GM10266 (cell line): Measurements from ENCODE around the gene CAV3.

Source experiments
- DNase-seq: peaks from one replicate; pipeline ENCODE4 v3.0.0; 2012; ENCODE audit errors: extremely low spot score
- CTCF ChIP-seq: IDR thresholded peaks from 2 replicates; pipeline ENCODE4 v1.5.1; 2012; ENCODE audit warnings: mild to moderate bottlenecking, low read depth; ENCODE audit not compliant: control insufficient read depth, insufficient read depth; ENCODE audit errors: missing control alignments

CAV3 gene

GRCh38 chr3:8773941-8774542 is 40.4 kb downstream of the CAV3 start:
- DNase-seq: no peak
- TF ChIP-seq CTCF: no peak

DNA sequence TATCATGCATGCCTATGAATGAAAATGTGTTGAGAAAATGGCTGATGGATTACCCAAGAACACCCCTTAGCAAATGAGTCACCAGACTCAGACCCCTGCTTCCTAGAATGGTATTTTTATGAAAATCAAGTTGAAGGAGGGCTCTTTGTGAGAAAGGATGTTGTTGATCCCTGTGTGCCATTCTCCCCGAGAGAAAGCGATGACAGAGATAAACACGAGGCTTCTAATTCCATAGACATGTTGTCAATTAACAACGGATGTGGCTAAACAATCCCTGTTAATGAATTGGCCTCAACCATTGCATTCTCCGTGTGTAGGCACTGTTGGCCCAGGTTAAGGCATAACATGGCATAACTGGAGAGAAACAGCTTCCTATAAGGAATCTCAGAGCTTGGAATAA is 41.6 kb downstream of the CAV3 start:
- peak; percentile 1 for DNase-seq
- TF ChIP-seq CTCF: no peak

DNA sequence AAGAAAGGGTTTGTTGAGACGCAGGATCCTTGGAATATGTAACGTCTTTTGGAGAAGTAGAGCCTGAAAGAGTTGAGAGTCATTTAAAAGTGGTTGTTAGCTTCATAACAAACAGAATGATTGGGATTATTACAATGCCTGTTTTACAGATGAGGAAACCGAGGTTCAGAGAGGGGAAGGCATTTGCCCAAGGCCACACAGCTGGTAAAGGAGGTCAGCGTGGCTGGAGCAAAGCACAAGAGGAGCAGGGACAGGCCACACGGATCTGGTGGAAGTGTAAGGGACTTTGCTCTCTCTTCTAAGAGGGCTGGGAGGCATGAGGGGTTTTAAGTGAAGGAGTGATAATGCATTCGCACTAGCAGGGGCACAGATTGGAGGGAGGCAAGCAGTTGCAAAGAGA is 42.0 kb downstream of the CAV3 start:
- peak; percentile 1 for DNase-seq
- TF ChIP-seq CTCF: no peak

DNA sequence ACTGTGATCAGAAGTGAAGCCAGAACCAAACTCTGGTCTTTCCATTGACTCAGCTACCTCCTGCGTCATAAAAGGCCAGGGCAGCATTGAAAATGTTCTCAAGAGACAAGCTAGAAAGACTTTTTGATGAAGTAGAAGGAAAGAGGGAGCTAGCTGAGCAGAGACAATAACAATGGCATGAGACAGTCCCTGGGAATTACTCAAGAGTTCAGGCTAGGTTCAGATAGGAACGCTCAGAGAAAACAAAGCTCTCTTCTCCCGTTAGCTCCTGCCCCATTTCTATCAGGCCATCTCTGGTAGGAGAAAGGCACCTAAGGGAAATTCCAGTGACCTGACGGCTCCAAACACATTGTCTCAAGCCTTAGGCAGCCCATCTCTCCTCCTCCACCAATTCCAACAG is 42.8 kb downstream of the CAV3 start:
- DNase-seq: no peak
- no peak for TF ChIP-seq CTCF

- no peak for DNase-seq
- TF ChIP-seq CTCF: no peak
These were observed 43.8 kb downstream of the CAV3 start for GRCh38 chr3:8777201-8777977.

- TF ChIP-seq CTCF: no peak
- DNase-seq: no peak
These were observed 44.3 kb downstream of the CAV3 start for GRCh38 chr3:8777978-8778267.

- DNase-seq: no peak
- no peak for TF ChIP-seq CTCF
These were observed 44.9 kb downstream of the CAV3 start for GRCh38 chr3:8778475-8778874.
